NCI-H146 (cell line): ENCODE measurements around the gene CAMKMT.

Experiments used
- DNase-seq: peaks from one replicate; lab custom pipeline; 2025; lab: John Stamatoyannopoulos, UW

The CAMKMT gene

DNA sequence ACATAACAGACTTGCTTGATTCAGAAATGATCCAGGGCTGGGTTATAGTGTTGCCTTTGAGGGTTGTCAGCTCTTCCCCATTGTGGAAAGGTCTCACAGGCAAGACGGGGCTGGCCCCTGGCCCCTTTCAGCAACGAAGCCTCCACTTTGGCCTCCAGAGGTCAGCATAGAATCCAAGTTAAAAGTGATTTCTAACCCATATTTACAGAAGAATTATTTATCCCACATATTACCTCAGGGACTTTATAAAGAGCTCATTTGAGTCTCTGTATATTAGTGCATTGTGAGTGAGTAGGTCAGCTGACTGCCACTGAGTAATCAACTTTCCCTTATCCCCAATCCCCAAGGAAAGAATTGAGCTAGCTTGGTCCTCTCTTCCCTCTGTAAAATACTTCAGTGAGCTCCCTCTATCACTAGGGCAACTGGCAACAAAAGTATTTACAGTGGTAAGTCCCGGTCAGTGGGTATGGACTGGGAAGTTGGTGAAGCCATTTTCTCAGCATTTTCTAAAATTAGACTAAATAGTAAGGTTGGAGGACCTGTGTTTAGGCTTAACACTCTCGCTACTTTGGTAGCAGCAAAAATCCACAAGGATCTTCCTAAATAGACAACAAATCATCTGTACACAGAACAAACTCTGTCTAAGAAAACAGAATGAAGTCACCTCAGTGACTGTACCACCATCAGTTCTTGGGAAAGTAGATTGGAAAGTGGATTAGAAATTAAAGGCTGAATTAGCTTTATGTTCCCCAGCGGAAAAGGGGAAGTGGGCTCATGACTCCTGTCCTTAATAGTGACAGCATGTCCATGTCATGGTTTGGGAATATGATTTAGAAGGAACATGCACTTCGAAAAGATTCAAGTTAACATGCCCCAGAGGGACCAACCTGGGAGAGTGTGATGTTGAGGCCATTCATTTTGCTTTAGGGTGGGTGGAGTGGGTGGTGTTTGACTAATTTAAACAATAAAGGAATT lies 408.8 kb downstream of the CAMKMT start:
- peak; percentile 47 for DNase-seq

DNA sequence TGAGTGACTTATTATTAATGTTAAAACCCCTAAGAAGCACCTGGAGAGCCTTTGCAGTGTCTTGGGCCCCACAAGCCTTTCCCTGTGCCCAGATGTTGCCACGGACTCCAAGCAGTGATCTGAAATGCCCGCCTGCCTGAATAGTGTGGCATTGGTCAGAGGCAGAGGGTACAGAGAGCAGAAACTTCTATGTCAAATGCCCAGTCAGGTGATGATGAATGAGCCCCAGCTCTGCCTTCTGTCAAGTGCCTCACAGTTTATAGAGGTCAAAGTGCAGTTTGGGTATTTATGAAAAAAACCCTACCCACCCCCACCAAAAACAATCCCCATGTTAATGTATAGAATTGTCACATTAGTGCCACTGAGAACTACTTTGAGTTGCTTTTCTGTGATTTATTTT lies 409.8 kb downstream of the CAMKMT start:
- DNase-seq: peak; percentile 23

DNA sequence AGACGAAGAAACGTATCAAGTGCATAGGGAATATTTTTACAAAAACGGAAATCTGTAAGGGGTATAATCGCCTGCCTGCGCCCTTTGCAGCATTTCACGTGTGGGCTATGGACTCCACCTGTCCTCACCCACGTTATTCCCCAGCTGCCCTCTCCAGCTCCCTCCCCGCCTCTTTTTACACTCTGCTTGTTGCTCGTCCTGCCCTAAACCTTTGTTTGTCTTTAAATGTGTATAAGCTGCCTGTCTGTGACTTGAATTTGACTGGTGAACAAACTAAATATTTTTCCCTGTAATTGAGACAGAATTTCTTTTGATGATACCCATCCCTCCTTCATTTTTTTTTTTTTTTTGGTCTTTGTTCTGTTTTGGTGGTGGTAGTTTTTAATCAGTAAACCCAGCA lies 410.4 kb downstream of the CAMKMT start:
- DNase-seq: peak; percentile 79

DNA sequence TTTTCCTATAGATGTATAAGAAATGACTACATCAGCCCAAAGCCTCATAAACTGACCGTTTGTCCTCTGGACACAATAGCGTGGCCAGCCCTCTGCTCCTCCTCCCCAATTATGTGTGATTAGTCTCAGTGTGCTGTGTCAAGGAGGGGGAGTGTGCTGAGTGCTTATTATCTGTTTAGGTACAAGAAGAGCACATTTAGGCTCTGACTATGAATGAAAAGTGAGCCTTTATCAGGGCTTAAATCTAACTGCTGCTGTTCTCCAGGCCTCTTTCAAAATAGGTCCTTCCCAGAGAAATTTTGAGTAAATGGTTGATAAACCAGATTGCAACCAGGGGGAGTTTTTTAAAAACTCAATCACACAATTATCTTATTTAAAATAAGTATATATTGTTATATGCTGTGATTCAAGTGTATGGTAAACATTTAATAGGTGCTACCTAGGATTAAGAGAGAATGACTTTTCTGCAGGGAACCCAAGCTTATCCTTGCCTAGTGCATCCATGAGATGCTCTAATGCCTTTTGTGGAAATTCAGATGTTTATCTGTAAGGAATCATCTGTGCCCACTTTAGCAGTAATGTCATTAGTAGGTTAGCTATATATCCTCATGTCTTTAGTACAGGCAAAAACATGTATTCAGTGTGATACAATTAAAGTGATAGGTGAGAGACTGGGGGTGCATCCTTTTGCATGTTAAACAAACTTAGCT lies 411.1 kb downstream of the CAMKMT start:
- peak; percentile 96 for DNase-seq

DNA sequence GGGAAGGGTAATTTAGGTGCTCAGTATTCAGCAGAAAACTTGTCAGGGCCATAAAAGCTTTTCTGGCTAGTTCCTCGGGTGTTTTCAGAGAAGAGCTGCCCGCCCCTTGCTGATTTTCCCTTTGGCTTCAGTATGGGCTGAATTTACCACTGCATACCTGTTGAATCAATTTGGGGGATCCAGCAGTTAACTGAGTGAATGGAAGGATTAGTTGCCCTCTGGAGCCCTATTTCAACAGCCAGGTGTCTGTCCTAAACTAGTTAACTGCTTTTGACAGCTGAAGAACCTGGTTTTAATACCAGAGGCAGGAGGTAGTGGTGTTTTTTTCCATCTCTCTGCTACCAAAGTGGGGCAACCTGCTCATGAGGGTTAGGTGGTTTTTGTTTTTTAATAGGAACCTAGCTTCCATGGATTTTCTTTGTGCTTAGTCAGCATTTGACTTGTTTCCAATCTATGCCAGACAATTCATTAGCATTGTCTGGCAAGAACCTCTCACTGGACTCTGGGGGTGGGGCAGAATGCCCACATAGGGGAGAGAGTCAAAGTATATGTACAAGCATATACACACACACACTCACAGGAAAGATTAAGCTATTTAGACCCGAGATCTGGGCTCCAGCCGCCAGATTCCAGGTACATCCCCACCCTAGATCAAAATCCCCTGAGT lies 413.2 kb downstream of the CAMKMT start:
- DNase-seq: peak; percentile 43

DNA sequence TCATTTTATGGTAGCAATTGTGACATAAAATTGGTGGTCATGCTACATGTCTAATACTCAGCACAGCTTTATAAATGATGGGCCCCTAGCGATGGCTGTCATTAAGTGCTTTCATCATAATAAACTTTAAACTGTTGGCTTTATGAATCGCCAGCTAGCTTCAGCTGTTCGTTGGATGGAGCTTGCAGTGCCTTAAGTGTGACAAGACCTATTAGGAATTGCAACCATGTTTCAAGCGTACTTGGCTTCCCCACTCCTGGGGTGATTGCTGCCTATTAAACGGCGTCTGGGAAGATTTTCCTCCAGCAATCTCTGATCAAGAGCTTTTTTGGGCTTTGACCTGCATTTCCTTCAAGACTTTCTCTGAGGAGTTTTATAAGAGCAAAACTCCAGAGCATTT lies 415.3 kb downstream of the CAMKMT start:
- peak; percentile 15 for DNase-seq

DNA sequence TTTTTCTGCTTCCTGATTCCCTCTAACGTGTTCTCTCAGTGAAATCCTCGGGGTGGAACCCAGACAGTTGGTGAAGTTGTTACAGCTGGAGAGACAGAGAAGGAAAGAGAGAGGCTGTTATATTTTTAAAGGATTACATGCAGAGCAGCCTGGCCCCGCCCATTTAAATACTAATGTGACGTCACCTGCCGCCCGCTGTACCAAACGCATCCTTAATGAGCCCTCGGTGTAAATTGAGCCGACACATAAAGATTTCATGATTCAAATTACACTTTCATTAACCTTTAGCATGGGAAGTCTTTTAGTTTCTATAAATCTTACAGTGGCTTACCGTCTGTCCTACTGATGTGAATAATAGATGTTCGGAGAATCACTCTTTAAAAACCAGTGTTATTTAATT lies 415.8 kb downstream of the CAMKMT start:
- peak; percentile 90 for DNase-seq

DNA sequence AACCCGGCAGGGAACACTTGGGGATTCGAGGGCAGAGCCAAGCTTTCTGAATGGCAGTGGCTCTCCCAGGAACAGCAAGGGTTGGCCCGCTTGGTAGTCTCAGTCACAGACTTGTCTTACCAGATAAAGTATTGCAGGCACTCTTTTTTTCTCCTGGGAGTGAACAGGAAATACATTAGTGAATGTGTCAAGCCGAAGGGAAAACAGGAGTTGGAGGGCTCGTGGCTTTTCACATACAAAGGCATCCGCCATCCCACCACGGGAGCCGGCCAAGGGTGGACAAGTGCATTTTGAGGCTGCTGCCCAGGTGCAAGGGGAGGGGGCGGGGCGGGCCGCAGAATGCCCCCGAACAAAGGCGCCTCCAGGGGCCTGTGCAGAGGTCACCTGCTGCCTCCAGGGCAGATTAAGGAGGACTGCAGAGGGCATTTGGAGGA lies 416.5 kb downstream of the CAMKMT start:
- DNase-seq: peak; percentile 67

DNA sequence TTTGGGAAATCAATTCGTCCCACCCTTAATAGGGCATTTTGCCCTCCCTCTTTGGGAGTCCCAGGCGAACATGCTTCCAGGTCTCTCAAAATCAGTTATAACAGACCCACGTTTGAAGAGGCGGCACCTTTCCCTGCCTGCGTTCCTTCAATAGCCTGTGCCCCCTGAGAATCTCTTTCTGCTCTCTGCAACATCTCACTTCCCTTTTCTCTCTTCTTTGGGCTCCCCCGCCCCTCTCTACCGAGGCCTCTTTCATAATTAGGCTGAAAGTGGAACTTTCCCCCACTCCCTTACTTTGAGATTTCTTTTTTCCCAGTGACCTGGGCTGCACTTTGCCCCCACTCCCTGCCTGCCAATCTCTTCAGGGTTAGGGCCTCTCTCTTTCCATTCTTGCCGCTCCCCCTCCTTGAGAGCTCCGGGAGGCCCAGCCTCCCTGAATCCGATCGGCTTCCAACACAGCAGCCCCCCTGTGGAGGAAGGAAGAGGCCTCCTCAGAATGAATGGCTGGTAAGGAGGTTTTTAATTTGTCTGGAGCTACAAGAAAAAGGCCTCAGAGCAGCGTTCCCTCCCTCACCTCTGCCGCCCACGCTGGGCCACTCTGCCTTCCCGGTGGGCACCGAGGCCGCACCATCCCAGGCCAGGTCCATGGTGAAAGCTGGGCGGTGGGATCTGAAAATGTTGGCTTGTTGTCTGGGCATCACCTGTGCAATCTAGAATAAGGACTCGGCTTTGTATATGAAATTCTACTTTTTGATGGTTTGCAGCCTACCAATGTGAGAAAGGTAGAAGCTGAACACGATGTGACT lies 417.1 kb downstream of the CAMKMT start:
- DNase-seq: no peak

DNA sequence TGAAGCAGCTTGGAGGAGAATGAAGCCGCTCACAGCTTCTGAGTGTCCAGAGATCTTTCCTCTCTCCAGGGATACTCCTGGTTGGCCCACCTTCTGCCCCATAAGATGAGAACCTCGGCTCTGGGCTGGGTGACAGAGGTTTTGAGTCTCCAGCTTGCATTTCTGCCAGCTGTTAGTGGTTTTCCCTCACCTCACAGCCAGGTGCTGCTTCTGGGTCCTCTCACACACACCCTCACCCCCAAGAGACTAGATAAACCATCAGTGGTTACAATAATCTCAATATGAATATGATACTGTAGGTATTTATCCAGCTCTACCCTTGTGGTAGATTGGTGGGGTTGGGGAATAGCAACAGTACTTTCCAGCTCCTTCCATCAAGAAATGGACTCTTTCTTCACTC lies 418.0 kb downstream of the CAMKMT start:
- DNase-seq: no peak

DNA sequence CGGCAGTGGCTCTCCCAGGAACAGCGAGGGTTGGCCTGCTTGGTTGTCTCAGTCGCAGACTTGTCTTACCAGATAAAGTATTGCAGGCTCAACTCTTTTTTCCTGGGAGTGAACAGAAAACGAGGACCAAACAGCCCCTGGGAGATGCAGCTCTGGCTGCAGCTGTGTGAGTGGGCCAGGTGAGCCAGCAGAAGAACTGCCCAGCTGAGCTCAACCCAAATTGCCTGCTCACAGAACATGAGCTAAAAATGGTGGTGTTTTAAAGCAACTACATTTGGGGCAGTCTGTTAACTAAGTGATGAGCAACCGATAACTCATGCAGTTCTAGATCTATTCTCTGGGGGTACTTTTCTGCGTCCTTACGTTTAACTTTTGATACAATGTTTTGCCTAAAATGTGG lies 418.7 kb downstream of the CAMKMT start:
- no peak for DNase-seq

DNA sequence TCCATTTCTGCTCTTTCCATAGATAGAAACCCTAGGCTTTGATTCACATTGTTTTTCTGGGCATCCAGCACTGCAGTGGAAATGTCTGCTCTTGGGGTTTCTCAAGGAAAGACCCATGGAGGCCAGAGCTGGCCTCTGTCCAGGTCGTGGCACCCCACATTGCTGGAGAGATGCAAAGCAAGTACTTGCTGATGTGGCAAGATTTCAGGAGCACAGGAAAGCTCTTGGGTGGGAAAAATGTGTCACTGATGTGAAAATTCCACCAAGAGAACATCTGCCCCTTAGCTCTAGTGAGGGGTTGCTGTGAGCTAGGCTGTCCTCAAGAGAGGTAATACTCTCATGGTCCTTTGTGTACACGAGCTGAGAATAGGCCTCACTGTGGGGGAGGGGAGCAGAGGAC lies 423.7 kb downstream of the CAMKMT start:
- DNase-seq: no peak

DNA sequence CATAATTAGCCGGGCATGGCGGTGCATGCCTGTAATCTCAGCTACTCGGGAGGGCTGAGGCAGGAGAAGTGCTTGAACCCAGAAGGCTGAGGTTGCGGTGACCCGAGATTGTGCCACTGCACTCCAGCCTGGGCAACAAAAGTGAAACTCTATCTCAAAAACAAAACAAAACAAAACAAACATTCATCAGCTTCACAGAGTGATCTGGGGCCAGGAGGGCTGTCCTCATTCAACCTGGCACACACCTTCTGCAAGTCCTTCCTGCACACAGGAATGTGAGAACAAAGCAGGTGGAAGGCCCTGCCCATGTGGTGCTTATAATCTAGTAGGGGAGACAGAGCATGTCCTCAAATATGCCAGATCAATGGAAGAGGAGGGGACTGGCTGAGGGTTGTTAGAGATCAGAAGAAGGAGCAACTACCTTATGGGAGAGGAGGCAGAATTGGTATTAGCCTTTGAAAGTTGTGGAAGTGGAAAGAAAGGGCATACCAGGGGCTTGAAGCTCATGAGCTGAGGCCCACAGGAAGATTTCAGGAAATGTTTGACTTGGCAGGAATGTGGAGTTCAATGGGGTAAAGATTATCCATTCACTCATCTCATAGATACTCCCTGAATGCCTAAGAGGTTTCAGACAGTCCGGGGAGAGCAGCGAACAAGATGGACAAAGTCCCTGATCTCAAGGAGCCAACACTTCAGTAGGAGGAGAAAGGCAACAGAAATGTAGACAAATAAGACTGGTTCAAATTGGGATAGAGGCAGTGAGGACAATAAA lies 424.5 kb downstream of the CAMKMT start:
- DNase-seq: no peak

DNA sequence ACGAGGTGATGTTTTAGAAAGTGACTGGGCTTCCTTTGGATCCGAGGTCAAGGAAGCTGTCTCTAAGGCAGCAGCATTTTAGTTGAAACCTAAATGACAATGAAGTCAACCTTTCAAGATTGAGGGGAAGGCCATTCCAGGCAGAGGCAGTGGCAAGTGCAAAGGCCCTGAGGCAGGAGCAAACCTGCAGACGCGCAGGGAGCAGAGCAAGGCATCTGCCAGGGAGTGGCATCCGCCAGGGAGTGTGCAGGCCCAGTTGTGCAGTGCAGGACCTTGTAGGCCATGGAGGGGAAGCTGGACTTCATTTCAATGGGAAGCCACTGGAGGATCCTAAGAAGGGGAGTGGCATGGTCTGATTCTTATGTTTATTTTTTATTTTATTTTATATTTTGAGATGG lies 425.1 kb downstream of the CAMKMT start:
- no peak for DNase-seq

DNA sequence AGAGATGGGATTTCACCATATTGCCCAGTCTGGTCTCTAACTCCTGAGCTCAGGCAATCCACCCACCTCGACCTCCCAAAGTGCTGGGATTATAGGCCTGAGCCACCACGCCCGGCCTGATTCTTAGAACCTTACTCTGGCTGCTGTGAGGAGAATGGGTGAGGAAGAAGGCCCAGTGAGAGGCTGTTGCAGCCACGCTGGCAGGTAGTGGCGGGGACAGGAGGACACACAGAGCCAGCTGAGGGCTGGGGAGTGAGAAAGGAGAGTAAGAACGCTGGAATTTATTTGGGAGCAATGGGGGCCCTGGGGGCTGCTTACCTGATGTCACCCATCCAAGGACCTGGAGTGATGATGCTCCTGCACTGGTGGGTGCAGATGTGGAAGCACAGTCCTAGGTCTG lies 425.9 kb downstream of the CAMKMT start:
- no peak for DNase-seq

DNA sequence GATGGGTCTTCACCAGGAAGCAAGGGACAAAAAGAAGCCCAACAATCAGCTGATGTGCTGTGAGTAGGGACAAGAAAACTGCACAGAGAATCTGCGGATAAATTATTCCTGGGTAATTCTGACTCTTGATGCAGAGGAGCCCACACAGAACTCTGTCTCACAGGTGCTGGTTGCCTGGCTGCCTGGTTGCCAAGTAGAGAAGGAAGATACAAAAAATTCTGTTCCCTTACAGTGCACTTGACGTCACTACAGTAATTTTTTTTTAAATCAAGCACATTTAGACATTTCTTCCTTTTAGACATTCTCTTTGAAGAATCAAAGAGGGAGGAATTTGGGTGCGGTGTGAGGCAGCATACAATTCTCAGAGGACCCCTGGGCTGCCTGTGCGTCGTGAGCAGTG lies 427.7 kb downstream of the CAMKMT start:
- no peak for DNase-seq

DNA sequence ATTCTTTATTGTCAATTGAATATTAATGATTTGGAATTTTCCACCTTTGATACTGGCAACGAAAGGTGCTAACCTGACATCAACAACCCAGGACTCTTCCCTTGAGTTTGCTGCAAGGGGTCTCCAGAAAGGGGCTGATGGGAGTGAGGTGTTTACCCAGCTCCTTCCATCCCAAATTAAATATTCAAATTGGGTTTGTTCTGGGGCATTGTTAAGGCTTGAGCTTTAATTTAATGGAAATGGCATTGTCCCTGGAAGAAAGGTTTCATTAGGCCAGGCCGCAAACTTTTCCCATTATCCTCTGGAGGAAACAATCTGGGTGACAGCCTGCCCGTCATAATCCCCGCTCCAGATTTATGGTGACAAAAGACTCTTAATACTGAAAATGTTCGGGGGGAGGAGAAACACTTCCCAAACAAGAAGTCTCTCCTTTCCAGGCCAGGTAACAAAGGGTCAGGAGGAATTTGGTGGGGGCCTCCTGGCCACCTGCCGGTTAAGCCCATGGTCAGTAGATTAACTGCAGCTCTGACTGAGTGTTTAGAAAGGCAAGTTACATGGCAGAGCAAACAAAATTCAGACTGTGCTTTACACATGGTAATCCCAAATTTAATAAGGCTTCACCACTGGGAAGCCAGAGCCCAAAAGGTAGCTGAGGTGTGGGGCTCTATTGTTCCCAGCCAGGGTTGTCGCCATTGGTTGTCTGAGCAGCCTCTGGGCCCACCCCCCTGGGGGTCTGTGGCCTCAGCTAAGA lies 428.4 kb downstream of the CAMKMT start:
- DNase-seq: no peak

DNA sequence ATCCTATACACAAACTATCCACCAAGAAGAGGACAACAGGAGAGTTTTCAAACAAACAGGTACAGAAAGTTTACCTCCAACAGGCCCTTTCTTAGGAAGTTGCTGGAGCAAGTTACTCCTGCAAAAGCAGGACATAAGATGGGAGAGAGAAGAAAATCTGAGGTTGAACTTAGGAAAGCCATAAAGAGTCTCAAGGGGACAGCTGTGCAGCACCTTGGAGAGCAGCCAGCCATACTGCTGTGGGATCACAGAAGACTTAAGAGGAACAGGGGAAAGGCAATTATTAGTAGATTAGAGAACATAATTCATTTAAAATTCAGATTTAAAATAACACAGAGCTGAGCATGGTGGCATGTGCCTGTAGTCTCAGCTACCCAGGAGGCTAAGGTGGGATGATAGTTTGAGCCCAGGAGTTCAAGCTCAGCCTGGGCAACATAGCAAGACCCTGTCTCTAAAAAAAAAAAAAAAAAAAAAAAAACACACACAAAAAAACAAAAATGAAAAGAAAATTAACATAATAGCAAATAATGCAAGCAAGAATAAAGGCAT lies 431.6 kb downstream of the CAMKMT start:
- DNase-seq: no peak

DNA sequence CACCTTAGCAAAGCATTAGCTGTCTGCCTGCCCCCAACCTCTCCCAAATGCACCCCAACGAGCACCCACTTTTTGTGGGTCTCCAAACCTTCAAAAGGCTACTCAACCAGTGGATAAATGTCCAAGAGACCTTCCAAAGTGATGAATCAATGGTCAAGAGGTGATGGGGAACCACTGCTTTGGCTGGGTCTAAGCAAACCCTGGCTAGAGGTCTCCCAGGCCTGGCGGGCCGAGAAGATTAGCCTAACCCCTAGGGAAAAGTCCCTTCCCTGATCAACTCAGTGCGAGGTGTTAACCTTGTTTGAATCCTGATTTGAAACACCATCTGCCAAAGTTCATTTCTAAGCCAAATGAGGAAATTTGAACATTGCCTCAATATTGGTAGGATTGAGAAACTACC lies 435.0 kb downstream of the CAMKMT start:
- no peak for DNase-seq

DNA sequence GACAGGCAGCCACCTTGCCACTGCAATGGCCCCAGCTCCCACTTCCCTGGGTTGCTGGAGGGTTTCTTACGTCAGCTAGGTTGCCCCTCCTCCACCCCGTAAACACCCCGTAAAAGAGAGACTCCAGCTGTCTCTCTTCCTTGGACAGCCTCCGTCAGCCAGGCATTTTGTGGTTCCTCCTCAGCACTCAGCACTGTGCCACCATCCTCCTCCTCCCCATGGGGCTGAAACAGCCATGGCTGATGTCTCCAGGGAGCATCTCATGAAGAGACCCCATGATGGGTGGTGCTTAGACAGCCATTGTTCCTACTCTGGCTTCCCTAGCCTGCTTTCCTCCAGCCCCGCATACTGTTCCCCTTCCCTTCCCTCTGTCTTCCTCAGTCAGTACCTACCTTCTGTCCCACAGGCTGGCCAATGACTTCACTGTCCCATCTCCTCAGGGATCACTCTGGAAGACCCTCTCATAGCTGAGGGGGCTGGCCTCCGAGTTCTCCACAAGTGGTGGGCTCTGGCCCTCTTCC lies 436.5 kb downstream of the CAMKMT start:
- no peak for DNase-seq
